ENCODE results near the gene RARA. TPM values are rescaled to one million over a fixed set of nuclear protein-coding genes. Genes with fewer than 3 reads are reported as not detected.
A peak's percentile ranks its signal among the peaks of the same experiment; 100 is the strongest.

The RARA gene
- total and polyA plus RNA-seq, 2 of the 4 experiments (the other 2 are of a cell fraction), result 9.0 to 12.7 TPM

DNA sequence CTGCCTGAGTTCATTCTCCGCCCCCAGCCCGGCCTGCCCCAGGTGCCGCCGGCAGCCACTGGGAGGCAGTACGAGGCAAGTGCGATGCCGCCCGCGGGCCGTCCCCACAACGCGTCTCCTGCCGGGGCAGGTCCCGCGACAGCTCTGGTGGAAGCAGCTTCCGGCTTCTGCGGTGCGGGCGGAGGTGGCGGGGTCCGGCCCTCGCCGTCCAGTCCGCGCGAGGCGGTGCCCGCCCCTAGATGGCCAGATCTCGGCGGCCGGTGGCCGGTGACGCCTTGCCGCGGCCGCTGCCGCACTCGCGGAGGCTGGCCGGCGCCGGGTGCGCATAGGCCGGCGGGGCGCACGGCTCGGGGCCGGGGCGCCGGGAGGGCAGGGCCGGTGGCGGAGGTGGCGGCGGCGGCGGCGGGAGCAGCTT is 53.7 kb downstream of the RARA start (continued):
- TF ChIP-seq CEBPB (IDR thresholded peaks at IDR 0.05; ENCODE audit: low read depth, low read length), result no peak

DNA sequence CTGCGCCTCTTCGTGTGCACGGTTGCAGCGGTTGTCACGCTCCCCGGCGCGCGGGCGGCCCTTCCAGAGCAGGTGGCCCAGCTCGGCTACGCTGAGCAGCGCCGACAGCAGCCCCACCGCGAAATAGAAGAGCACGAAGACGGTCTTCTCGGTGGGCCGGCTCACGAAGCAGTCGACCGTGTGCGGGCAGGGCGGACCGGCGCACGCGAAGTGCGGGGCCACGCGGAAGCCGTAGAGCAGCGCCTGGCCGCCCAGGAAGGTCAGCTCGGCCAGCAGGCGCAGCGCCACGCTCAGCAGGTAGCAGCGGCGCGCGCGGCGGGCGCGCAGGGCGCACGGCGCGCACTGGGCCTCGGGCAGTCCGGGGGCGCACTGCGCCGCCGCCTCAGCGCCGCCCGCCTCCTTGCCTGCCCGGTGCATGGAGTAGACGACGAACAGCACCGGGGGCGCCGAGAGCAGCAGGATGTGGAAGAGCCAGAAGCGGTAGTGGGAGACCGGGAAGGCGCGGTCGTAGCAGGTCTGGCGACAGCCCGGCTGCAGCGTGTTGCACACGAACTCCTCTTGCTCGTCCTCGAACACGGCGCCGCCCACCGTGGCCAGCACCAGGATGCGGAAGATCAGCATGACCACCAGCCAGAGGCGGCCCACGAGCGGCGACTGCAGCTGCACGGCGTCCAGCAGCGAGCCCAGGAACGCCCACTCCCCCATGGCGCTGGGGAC is 54.3 kb downstream of the RARA start:
- H3K9me3 ChIP-seq (ENCODE audit: control insufficient read depth, insufficient read depth, low read length), result no peaks in the 10 kb centered on the region
- no peak overlapping the region for H3K56ac ChIP-seq (ENCODE audit: extremely low read depth, insufficient read depth, low read length)
- no peak overlapping the region; the same call in 1 of the 2 replicates for H3K23ac ChIP-seq (ENCODE audit: low read depth, low read length)
- H4K8ac ChIP-seq (ENCODE audit: low read depth in 2 of 2, low read length in 2 of 2), result peak overlapping the region; percentile 51 to 72; a peak in 2 of 4 replicates
- intact Hi-C loops (cut with micrococcal nuclease) (loop anchor here (10.0 kb wide), 1 partner anchor 432 kb away; the partner anchor contains the start of gene KRT28), in situ Hi-C loops (cut with MboI; ENCODE audit: low sequenced_read_pairs) (loop anchor here (5.0 to 25.0 kb wide), 3 partner anchors 169 to 1299 kb away; partner anchors contain the start of genes KRT27 and KRT28), dilution Hi-C loops (cut with HindIII; ENCODE audit: low sequenced_read_pairs, unreplicated experiment) (no loop called here)
- H3K18ac ChIP-seq (ENCODE audit: low read depth, low read length), result no peak overlapping the region
- 4% methylated on average over 45 of the region's 91 CpGs; no CpG with 5 or more reads in 1 of the 2 experiments for WGBS, 2 experiments (ENCODE audit: extremely low coverage in 2 of 2, insufficient read length in 1 of 2)
- H2BK20ac ChIP-seq (ENCODE audit: low read depth, low read length), result no peak overlapping the region
- H3K9ac ChIP-seq (ENCODE audit: low read depth, low read length), result peak overlapping the region; percentile 40
- H4K5ac ChIP-seq (ENCODE audit: low read depth, low read length), result peak overlapping the region; percentile 15; the same call in 1 of the 2 replicates
- H3K9me1 ChIP-seq (ENCODE audit: insufficient read depth, low read length), result no peaks in the 10 kb centered on the region; the same call in 1 of the 2 replicates
- DNase-seq (no peak), ATAC-seq (ENCODE audit: low read depth) (peak; percentile 35)
- H2AK9ac ChIP-seq (replicated peaks; ENCODE audit: low read depth, low read length, poor library complexity), result peak overlapping the region; percentile 84
- CTCF ChIA-PET, result interaction anchor here (0.6 to 1.5 kb wide), 6 partner anchors 48 to 197 kb away, joined by 3 to 7 read pairs (median 4); no protein-coding TSS in a partner anchor
- H2AK5ac ChIP-seq (ENCODE audit: low read depth, low read length), result 0 out of 2 replicates have a peak overlapping the region, but pooled peaks have one; percentile 39
- TF ChIP-seq, protein P1, sequence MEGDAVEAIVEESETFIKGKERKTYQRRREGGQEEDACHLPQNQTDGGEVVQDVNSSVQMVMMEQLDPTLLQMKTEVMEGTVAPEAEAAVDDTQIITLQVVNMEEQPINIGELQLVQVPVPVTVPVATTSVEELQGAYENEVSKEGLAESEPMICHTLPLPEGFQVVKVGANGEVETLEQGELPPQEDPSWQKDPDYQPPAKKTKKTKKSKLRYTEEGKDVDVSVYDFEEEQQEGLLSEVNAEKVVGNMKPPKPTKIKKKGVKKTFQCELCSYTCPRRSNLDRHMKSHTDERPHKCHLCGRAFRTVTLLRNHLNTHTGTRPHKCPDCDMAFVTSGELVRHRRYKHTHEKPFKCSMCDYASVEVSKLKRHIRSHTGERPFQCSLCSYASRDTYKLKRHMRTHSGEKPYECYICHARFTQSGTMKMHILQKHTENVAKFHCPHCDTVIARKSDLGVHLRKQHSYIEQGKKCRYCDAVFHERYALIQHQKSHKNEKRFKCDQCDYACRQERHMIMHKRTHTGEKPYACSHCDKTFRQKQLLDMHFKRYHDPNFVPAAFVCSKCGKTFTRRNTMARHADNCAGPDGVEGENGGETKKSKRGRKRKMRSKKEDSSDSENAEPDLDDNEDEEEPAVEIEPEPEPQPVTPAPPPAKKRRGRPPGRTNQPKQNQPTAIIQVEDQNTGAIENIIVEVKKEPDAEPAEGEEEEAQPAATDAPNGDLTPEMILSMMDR (conservative IDR thresholded peaks at IDR 0.05; ENCODE audit: low read depth, low read length), result no peak
- TF ChIP-seq POLR2A (IDR thresholded peaks at IDR 0.05; ENCODE audit: low read depth, low read length), result peak; percentile 10; the same call in 1 of the 2 replicates
- H3K4me3 ChIP-seq (ENCODE audit: insufficient read depth, low read depth, low read length), result peak overlapping the region; percentile 48
- BruUV-seq (replicated peaks), result no TSS peak
- peaks cover 4% of the 10 kb centered on the region; the same call in 1 of the 2 replicates for H3K4me1 ChIP-seq (ENCODE audit: control insufficient read depth, insufficient read depth, low read length)
- peak overlapping the region; percentile 50; the same call in 1 of the 2 replicates for H3K4ac ChIP-seq (ENCODE audit: low read depth, low read length)
- peak overlapping the region; percentile 93 for H2AFZ ChIP-seq (replicated peaks; ENCODE audit: low read length, poor library complexity)
- no peak overlapping the region; the same call in 1 of the 2 replicates for H3K27ac ChIP-seq (ENCODE audit: insufficient read depth, low read length)
- H4K20me1 ChIP-seq (ENCODE audit: insufficient read depth, low read length), result no peaks in the 10 kb centered on the region
- peaks cover 0 to 7% of the 10 kb centered on the region in 2 experiments; a peak in 1 of 4 replicates for H3K79me1 ChIP-seq (ENCODE audit: low read depth in 1 of 2, low read length in 2 of 2)
- H3K36me3 ChIP-seq (ENCODE audit: control insufficient read depth, insufficient read depth, low read length), result no peaks in the 10 kb centered on the region
- peak overlapping the region; percentile 26; the same call in 1 of the 2 replicates for H4K91ac ChIP-seq (ENCODE audit: insufficient read depth, low read depth, low read length)
- H3K27me3 ChIP-seq (ENCODE audit: control insufficient read depth, insufficient read depth, low read length), result no peaks in the 10 kb centered on the region
- no peak overlapping the region for H2BK5ac ChIP-seq (ENCODE audit: low read depth, low read length, poor library complexity, severe bottlenecking)
- no peak overlapping the region; the same call in 1 of the 2 replicates for H3K14ac ChIP-seq (replicated peaks; ENCODE audit: low read depth, low read length)
- H2BK120ac ChIP-seq (ENCODE audit: low read depth, low read length), result 0 out of 2 replicates have a peak overlapping the region, but pooled peaks have one; percentile 30
- POLR2A ChIA-PET (ENCODE audit: unreplicated experiment), result no interaction called here
- H2BK15ac ChIP-seq (ENCODE audit: low read depth, low read length), result no peak overlapping the region
- H3K4me2 ChIP-seq (ENCODE audit: low read depth, low read length), result peak overlapping the region; percentile 83

All from IMR-90 (cell line).